Measurements from ENCODE around the gene TRAPPC2L. TPM values are rescaled to one million over a fixed set of nuclear protein-coding genes. Genes with fewer than 3 reads are reported as not detected.
A peak's percentile ranks its signal among the peaks of the same experiment; 100 is the strongest.

The TRAPPC2L gene
- total and polyA plus RNA-seq, 2 of the 13 experiments (the other 11 are each of a cell fraction or from before 2014, with no cell fraction given) = 96.3 to 107 TPM

DNA sequence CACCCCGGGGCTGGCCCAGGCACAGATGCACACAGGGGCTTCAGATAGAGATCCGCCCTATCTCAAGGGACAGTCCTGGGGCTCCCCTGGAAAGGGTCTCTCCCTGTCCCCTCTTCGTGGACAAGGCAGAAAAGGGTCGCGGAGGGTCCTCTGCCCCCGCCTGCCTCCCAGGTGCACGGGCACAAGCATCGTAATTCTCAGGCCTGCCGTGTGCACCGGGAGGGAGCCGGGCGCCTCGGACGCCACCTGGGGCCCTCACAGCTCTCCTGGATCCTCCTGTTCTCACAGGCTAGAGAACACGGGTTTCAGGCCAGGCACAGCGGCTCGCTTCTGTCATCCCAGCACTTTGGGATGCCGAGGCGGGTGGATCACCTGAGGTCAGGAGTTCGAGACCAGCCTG lies 21.4 kb downstream of the TRAPPC2L start (continued):
- TF ChIP-seq ZNF557 (CRISPR knock-in tag; IDR thresholded peaks at IDR 0.05) (no peak), HOXA5 (CRISPR knock-in tag; IDR thresholded peaks at IDR 0.05) (no peak), ZNF598 (CRISPR knock-in tag; IDR thresholded peaks at IDR 0.05; ENCODE audit: borderline replicate concordance) (no peak), ZNF441 (CRISPR knock-in tag; IDR thresholded peaks at IDR 0.05; ENCODE audit: borderline replicate concordance) (no peak), RFXANK (CRISPR knock-in tag; IDR thresholded peaks at IDR 0.05) (no peak), ZNF143 (CRISPR knock-in tag; IDR thresholded peaks at IDR 0.05) (no peak), XBP1 (CRISPR knock-in tag; IDR thresholded peaks at IDR 0.05) (no peak), EED (CRISPR knock-in tag; IDR thresholded peaks at IDR 0.05) (no peak)

DNA sequence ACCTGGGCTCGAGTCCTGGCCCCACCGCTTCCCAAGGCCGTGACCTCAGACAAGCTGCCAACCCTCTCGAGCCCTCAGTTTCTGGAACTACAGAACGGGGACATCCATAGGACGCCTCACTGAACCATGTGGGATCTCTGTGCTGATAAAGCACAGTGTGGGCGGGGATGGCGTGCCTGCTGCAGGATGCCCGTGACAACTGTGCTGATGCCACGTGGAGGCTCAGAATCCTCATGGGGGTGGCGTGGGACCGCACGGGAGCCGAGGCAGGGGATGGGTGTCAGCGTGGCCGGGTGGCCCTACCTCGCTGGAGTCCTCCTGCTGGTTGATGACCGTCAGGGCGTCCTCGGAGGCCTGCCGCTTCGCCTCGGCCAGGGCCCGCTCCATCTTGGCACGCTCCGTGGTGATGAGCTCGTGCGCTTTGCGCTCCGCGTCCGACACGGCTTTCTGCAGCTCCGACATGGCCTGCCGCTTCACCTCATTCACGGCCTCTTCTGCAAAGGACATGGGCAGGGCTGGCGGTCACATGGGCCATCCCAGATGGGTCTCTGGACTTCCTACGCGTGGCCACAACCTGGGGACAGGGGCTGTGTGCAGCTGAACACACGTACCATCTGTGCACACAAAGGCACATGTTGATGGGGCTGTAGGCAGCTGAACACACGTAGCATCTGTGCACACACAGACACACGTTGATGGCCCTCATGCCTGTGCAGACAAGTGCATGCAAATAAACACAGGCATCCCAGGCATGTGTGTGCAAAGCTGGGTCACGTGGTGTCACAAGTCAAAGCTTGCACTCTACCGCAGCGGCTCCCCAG lies 22.2 kb downstream of the TRAPPC2L start:
- WGBS (ENCODE audit: low lambda C conversion rate) = 63% methylated on average over 23 of the region's 45 CpGs
- no peak for DNase-seq (ENCODE audit: low spot score)
- CTCF ChIA-PET (ENCODE audit: low intra/inter-chr PET ratio, low total read pairs) = no interaction called here
- no TSS peak for BruUV-seq (replicated peaks)
- FAIRE-seq = no peak
- no peak overlapping the region for H3K27ac ChIP-seq (ENCODE audit: extremely low read length, insufficient read depth, low read length)
- POLR2A ChIA-PET = no interaction called here
- no peaks in the 10 kb centered on the region for H3K9me3 ChIP-seq (ENCODE audit: low read length)
- ATAC-seq = peak; percentile 3; the same call in 2 of the 3 replicates
- H3K4me3 ChIP-seq (replicated peaks in 1 of 3; ENCODE audit: insufficient read depth in 1 of 3, low read depth in 2 of 3, low read length in 3 of 3) = no peak overlapping the region
- in situ Hi-C loops (cut with HindIII; ENCODE audit: extremely low pct_ligation_motif_present, low pct_unique_long_range_greater_than_20kb) = no loop called here
- H3K36me3 ChIP-seq (replicated peaks in 1 of 2; ENCODE audit: control insufficient read depth in 1 of 2, insufficient read depth in 2 of 2, low read length in 2 of 2) = no peaks in the 10 kb centered on the region
- no peak overlapping the region for H3K4me2 ChIP-seq (ENCODE audit: low read depth, low read length)
- intact Hi-C loops (cut with micrococcal nuclease; ENCODE audit: unreplicated experiment) = no loop called here
- peaks cover 24% of the 10 kb centered on the region for H3K4me1 ChIP-seq (ENCODE audit: insufficient read depth, low read length)
- H3K9ac ChIP-seq (ENCODE audit: insufficient read depth, low read depth, low read length) = no peak overlapping the region
- peaks cover 3% of the 10 kb centered on the region; the same call in 1 of the 2 replicates for H4K20me1 ChIP-seq (ENCODE audit: insufficient read depth, low read length)
- no peaks in the 10 kb centered on the region for H3K79me2 ChIP-seq (ENCODE audit: insufficient read depth, low read length)
- peaks cover 39 to 96% of the 10 kb centered on the region in 2 experiments for H3K27me3 ChIP-seq (ENCODE audit: control insufficient read depth in 1 of 2, insufficient read depth in 2 of 2, low read length in 2 of 2)
- H2AFZ ChIP-seq (ENCODE audit: low read length) = no peak overlapping the region
- TF ChIP-seq ZFP36 (IDR thresholded peaks at IDR 0.05; ENCODE audit: borderline replicate concordance, low read depth, low read length, partially characterized antibody) (no peak), ZNF3 (CRISPR knock-in tag; IDR thresholded peaks at IDR 0.05) (no peak), NBN (conservative IDR thresholded peaks at IDR 0.05) (no peak), MNT (IDR thresholded peaks at IDR 0.05) (peak; percentile 97), SNRNP70 (IDR thresholded peaks at IDR 0.05; ENCODE audit: low read depth, low read length) (no peak), DNMT3B (CRISPR knock-in tag; conservative IDR thresholded peaks at IDR 0.05) (no peak), DNMT1 (CRISPR knock-in tag; IDR thresholded peaks at IDR 0.05) (0 out of 2 replicates have a peak, but pooled peaks have one; percentile 20), USF2 (IDR thresholded peaks at IDR 0.05; ENCODE audit: low read depth, low read length) (peak; percentile 81), USF2 (CRISPR knock-in tag; IDR thresholded peaks at IDR 0.05; ENCODE audit: borderline replicate concordance) (no peak), KLF11 (CRISPR knock-in tag; IDR thresholded peaks at IDR 0.05) (no peak), BATF2 (CRISPR knock-in tag; IDR thresholded peaks at IDR 0.05) (no peak), HNRNPLL (IDR thresholded peaks at IDR 0.05; ENCODE audit: low read depth, low read length, poor library complexity, severe bottlenecking) (peak; percentile 7)

Measured in HepG2 (cell line).